HK-2 (cell line): ENCODE data around the gene TAS1R3.
"Not testable (repeated sequence)": the region's sequence is repeated elsewhere in the genome, so short reads cannot be mapped to it uniquely, and the experiment has no call there.

Experiments used
- DNase-seq: peaks from one replicate; pipeline ENCODE4 v3.0.0-alpha.2; 2018; ENCODE audit not compliant: unreplicated experiment

TAS1R3 gene

DNA sequence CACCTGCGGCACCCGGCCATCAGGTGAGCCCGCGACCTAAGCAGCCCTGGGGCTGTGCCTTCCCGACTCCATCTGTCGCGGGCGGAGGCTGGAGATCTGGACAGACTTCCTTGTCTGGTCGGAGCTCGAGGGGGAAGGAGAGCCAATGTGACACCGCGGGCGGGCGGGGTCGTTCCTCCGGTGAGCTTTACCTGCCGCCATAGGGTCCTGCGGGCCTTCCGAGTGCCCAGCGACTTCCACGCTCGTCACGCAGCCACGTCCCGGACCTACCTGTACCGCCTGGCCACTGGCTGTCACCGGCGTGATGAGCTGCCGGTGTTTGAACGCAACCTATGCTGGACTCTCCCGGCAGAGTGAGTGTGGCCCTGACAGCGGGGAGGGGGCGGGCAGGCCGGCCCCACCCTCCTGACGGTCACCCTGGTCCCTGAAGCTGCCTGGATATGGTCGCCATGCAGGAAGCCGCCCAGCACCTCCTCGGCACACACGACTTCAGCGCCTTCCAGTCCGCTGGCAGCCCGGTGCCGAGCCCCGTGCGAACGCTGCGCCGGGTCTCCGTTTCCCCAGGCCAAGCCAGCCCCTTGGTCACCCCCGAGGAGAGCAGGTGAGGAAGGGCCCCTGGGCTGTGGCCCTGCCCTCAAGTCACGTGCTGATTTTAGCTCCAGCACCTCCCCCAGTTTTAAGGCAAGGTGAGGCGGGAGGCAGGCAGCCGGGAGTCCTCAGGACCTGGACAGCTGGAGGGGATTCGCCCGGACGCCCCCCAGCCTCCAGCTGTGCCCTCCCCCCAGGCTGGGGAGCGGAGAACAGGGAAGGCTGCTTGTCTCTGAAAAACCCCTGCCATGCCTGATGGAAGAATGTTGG is 21.6 kb upstream of the TAS1R3 start:
- DNase-seq, result no peak

- no peak for DNase-seq
These were observed 21.0 kb upstream of the TAS1R3 start for GRCh38 chr1:1310109-1310385.

DNA sequence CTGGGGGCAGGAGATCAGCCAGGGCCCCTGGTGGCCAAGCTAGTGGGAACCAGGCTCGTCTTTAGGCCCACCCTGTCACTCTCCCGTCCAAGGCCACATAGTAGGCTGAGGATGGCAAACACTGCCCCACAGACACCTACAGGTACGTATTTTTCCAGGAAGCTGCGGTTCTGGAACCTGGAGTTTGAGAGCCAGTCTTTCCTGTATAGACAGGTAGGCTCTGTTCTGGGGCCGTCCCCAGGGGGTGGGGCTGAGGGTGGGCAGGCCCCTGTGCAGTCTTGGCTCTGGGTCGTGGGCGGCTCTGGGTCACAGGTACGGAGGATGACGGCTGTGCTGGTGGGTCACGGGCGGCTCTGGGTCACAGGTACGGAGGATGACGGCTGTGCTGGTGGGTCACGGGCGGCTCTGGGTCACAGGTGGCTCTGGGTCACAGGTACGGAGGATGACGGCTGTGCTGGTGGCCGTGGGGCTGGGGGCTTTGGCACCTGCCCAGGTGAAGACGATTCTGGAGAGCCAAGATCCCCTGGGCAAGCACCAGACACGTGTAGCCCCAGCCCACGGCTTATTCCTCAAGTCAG is 20.5 kb upstream of the TAS1R3 start:
- no peak for DNase-seq

DNA sequence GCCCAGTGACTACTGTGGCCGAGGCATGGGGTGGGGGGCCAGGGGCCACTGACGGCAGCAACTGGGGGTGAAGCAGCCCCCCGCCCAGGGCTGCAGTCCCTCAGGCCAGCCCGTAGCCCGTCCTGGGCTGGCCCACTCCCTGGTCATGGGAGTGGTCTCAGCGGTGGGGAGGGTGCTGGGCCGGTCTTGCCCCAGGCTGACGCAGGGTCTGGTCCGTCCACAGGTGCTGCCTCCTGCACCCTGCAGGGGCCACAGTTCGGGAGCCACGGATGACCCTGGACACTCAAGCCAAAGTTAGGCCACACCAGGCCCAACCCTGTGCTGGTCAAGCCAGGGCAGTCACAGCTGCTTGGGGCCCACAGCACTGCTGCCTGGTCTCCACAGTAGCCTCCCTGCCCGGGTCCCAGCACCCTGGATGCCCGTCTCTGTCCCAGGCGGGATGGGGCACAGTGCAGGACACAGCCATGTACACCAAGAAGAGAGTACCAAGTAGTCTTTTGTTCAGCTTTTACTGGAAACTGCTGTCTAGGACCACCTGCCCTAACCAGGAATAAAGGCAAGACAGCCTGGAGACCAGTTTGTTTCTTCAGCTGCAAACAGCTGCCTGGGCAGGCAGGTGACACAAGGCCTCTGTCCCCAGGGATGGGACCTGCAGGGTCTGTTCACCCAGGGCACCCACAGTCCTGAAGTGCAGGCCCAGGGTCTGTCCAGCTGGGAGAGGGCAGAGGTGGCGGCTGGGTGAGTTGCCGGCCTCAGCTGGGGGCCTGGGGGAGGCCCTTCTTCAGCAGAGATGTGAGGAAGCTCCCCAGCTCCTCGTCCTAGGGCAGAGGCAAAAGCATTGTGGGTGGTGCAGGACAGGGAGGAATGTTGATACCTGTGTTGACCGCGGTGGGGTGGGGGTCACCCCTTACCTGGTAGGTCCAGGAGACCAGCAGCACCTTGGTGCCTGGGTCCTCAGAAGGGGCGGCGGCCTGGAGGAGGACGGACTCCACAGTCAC is 19.7 kb upstream of the TAS1R3 start:
- DNase-seq, result no peak

GRCh38 chr1:1312450-1313314 is 18.4 kb upstream of the TAS1R3 start:
- no peak for DNase-seq

GRCh38 chr1:1313500-1314236 is 17.4 kb upstream of the TAS1R3 start:
- no peak for DNase-seq

GRCh38 chr1:1314237-1314586 is 16.9 kb upstream of the TAS1R3 start:
- no peak for DNase-seq

DNA sequence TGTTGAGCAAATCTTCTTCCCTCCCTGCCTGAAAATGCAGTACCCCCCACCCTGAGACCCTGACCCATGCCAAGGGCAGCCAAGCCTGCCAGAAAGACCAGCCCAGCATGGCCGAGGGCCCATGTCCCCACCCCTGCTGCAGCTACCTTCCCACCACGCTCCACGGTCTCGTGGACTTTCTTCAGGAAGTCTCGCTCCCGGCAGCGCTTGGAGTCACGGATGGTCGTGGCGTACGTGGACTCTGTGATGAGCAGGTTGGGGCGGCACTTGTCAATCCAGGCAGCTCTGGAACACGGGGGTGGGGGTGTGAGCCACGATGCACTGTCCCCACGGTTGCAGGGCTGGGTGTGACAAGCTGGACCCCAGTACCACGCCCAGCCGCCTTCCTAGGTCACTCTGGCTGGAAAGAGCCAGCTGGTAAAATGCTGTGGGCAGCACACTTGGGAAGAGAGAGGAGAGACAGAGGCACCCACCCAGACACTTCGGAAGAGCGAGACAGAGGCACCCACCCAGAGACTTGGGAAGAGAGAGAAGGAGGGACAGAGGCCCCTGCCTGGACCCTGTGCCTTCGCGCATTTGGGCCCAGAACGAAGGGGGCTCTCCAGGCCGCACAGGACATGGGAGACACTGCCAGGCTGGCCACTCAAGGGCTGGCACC is 16.3 kb upstream of the TAS1R3 start:
- DNase-seq, result no peak

- no peak for DNase-seq
These were observed 15.6 kb upstream of the TAS1R3 start for GRCh38 chr1:1315435-1315954.

DNA sequence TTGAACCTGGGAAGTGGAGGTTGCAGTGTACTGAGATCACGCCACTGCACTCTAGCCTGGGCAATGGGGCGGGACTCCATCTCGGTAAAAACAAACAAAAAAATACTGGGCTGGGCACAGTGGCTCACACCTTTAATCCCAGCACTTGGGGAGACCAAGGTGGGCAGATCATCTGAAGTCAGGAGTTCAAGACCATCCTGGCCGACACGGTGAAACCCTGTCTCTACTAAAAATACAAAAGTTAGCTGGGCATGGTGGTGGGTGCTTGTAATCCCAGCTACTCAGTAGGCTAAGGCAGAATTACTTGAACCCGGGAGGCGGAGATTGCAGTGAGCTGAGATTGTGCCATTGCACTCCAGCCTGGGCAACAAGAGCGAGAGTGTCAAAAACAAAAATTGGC is 14.9 kb upstream of the TAS1R3 start:
- not testable (repeated sequence) for DNase-seq

DNA sequence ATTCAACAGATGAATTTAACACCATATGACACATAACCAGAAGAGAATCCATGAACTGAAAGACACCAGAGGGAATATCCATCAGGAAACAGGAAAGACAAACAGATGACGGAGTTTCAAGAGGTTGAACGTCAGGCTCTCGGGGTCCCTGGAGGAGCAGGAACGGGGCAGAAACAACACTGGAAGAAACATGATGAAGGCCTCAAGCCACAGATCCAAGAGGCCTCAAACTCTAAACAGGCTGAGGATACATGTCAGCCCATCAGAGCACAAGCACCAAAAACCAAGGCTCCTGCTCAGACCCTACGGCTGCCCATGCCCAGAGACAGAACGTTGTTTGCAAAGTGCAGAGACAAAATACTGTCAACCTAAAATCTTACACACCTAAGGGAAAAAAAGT is 13.7 kb upstream of the TAS1R3 start:
- DNase-seq, result no peak

GRCh38 chr1:1318131-1318652 is 12.9 kb upstream of the TAS1R3 start:
- peak; percentile 75 for DNase-seq

DNA sequence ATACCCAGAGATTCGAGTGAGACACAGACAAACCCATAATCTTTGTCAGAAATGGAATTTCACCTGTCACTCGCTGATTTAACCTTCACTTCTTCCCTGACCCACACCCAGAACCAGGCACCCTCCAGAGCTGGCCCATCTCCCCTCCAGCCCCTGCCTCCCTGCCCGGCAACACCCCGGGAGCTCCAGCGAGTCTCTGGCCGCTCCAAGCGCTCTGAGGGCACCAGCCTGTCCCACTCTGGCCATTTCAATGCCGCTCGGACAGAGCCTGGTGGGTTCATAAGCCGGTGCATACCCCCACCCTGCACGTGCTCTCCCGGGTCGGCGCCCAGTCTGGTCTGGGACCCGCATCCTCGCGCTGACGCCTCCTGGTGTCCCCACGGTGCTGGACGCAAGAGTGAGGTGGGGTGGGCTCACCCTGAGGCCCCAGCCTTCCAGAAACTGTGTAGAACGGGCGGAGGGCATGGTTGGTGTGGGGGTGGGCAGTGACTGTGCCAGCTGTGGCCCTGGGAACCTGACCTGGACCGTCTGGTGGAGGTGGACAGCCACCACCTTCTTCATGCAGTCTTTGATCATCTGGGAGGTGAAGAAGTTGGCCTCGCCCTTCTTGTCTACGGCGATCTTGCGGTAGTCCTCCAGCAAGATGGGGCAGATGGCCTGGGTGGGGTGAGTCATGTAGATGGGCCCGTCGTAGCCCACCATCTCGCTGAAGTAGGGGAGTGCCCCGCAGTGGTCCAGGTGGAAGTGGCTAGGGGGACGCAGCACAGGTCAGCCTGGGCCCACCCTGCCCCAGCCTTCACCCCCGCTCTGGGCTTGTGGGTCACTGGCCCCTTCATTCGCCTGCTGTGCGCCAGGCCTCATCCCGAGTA is 12.1 kb upstream of the TAS1R3 start:
- DNase-seq, result no peak

DNA sequence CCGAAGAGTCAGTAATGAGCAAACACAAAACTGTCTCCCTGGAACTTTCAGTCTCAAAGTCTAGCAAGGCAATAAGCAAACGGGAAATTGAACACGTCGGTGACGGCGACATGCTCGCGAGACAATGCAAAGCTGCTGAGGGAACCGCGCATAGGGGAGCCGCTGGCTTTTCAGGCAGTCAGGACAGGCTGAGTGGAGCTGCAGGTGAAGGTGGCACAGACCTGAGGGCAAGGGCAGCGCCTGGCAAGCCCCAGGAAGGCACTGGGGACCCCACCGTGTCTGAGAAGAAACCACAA is 11.5 kb upstream of the TAS1R3 start:
- DNase-seq, result no peak

DNA sequence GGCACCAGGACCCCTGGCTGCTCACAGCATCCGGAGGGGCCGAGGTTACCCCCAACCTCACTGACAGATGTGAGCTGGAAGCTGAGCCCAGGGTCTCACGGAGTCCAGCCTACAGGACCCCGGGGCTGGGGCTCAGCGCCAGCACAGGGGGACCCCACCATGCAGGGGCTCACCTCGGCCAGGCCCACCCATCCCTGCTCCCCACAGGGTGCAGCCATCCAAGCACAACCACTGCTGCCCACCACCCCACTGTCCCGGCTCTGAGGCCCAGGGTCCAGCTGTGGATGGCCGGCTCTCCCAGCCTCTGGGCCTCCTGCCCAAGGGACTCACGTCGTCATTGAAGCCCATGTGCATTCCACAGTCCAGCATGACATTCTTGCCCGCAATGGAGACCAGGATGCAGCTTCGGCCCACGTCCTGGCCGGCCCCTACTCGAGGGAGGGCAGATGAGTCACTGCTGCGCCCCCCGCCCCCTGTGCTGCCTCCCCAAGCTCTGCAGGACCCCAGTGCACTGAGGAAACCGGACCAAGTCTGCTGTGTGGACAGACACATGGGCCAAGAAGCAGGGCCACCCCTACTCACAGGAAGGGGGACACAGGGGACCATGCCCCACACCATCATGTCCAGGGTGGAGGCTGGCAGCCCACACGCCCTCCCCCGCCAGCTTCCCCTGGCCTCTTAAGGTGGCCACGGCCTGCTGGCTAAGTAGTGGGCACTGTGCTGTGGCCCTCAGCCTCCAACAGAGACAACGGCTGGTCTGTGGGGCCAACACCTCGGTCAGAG is 10.2 kb upstream of the TAS1R3 start:
- no peak for DNase-seq

DNA sequence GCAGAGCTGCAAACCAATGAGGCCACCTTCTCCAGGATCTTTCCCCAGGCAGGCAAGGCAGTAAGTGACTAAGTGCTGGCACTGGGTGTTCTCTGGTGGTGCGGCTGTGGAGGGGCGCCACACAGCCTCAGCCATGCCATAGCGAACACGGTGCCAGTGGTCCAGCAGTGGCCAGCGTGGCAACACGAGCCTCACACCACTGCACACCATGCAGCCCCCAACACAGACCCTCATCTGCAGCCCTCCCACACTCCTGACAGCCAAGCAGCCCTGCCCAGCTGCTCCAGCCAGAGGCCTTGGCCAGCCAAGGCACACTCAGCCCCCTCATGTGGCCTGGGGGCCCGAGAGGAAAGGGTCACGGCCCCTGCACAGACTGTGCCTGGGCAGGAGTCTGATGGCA is 9.6 kb upstream of the TAS1R3 start:
- no peak for DNase-seq

DNA sequence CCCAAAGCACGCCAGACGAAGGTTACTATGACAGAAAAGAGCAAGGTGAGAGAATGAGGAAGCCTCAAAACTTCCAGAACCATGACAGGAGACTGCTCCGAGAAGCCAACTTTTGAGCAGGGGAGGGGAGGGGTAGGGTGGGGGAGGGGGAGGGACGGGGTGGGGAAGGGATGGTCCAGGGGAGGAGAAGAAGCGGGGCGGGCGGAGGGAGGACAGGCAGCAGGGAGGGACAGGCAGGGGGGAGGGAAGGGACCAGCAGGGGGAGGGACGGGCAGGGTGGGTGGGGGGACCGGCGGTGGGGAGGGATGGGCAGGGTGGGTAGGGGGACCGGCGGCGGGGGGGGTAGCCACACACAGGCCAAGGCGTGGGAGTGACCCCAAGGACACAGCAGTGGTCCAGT is 8.7 kb upstream of the TAS1R3 start:
- DNase-seq, result no peak

- DNase-seq, result no peak
These were observed 8.1 kb upstream of the TAS1R3 start for GRCh38 chr1:1322952-1323351.
